Panc1 (cell line): Measurements from ENCODE around the gene PNLDC1.

Experiments
- CTCF ChIP-seq: fragments of 450-650 bp; IDR thresholded peaks from 2 replicates; pipeline ENCODE4 v1.5.1; 2017; ENCODE audit warnings: mild to moderate bottlenecking
- POLR2AphosphoS5 ChIP-seq: IDR thresholded peaks from 2 replicates; pipeline ENCODE4 v1.6.1; 2012; ENCODE audit warnings: mild to moderate bottlenecking, low read depth, low read length, moderate library complexity
- REST ChIP-seq, 2 experiments: IDR thresholded peaks; 2 replicates each; pipeline ENCODE4 v1.6.1; 2011 to 2012; ENCODE audit warnings: low read depth in 2 of 2, control low read depth in 1 of 2, low read length in 1 of 2, mild to moderate bottlenecking in 1 of 2, moderate library complexity in 1 of 2; ENCODE audit not compliant: insufficient read depth in 1 of 2

GRCh38 chr6:159761129-159761872, 38.8 kb upstream of the PNLDC1 start:
- TF ChIP-seq CTCF = no peak
- TF ChIP-seq REST (IDR thresholded peaks at IDR 0.05; ENCODE audit: insufficient read depth in 1 of 2, low read depth in 2 of 2, low read length in 1 of 2) = no peak
- no peak for TF ChIP-seq POLR2AphosphoS5
